GM12878 (cell line): ENCODE results near the gene CACNA1B.

Experiments used
- CHD1 ChIP-seq: IDR thresholded peaks from 2 replicates; pipeline ENCODE4 v1.6.1; 2012; ENCODE audit warnings: low read depth, low read length, improper control_type of control experiment
- EZH2 ChIP-seq: IDR thresholded peaks from 2 replicates; pipeline ENCODE4 v1.6.1; 2012; ENCODE audit warnings: low read depth, mild to moderate bottlenecking, control low read depth, inconsistent platforms, low read length, borderline replicate concordance; ENCODE audit not compliant: control insufficient read depth
- NR2F1 ChIP-seq: fragments of 450-650 bp; conservative IDR thresholded peaks from 2 replicates; pipeline ENCODE4 v1.6.1; 2017; ENCODE audit warnings: mild to moderate bottlenecking
- RUNX3 ChIP-seq: IDR thresholded peaks from 2 replicates; pipeline ENCODE4 v1.6.1; 2012; ENCODE audit warnings: low read length, inconsistent platforms
- SIN3A ChIP-seq: IDR thresholded peaks from 2 replicates; pipeline ENCODE4 v1.6.1; 2012; ENCODE audit warnings: low read depth, low read length, improper control_type of control experiment
- SMC3 ChIP-seq: IDR thresholded peaks from 2 replicates; pipeline ENCODE4 v1.6.1; 2011; ENCODE audit warnings: low read length, improper control_type of control experiment, borderline replicate concordance
- STAT1 ChIP-seq: fragments of 450-650 bp; conservative IDR thresholded peaks from 2 replicates; pipeline ENCODE4 v1.6.1; 2014; ENCODE audit warnings: antibody characterized with exemption, mild to moderate bottlenecking
- USF1 ChIP-seq: IDR thresholded peaks from 2 replicates; pipeline ENCODE4 v1.6.1; 2011; ENCODE audit warnings: borderline replicate concordance, low read depth, mild to moderate bottlenecking, moderate library complexity, mixed read lengths, low read length; ENCODE audit not compliant: insufficient read depth; ENCODE audit errors: extremely low read length
- TF ChIP-seq, protein P1 (sequence below), 3 experiments: IDR thresholded peaks in 2 of 3; conservative IDR thresholded peaks in 1 of 3; 2 replicates each; pipeline ENCODE4 v1.5.1; 2011; ENCODE audit warnings: low read depth in 3 of 3, low read length in 3 of 3, mild to moderate bottlenecking in 3 of 3, control low read depth in 2 of 3, moderate library complexity in 2 of 3, inconsistent platforms in 1 of 3, mixed read lengths in 1 of 3; ENCODE audit not compliant: control insufficient read depth in 2 of 3, insufficient read depth in 1 of 3; ENCODE audit errors: extremely low read depth in 1 of 3
- TF ChIP-seq, protein P2 (sequence below): IDR thresholded peaks from 2 replicates; pipeline ENCODE4 v1.6.1; 2011; ENCODE audit warnings: low read depth, mild to moderate bottlenecking, low read length, moderate library complexity, borderline replicate concordance; ENCODE audit errors: extremely low read depth
- TF ChIP-seq, protein P3 (sequence below): IDR thresholded peaks from 2 replicates; pipeline ENCODE4 v1.6.1; 2012; ENCODE audit warnings: low read depth, low read length, improper control_type of control experiment

DNA sequence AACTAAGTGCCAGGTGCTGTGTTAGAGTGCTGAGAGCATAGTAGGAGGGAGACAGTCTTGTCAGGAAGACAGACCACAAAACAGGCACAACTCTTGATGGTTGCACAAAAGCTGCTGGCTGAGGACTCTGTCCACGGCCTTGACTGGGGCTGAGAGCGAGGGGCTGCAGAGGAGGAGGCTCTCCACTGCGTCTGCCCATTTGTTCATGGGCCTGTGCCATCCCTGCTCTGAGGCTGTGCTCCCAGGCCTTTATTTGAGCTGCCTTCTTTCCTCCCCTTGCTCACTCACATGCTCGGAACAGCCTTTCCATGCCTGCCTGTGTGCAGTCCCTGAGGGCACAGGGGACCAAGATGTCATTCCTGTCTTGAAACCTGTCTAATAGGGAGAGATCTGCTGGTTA, 147.8 kb downstream of the CACNA1B start:
- TF ChIP-seq EZH2 (no peak), CHD1 (no peak), RUNX3 (no peak), STAT1 (no peak), SMC3 (no peak), SIN3A (no peak), NR2F1 (no peak), USF1 (no peak)
- TF ChIP-seq, protein P1, sequence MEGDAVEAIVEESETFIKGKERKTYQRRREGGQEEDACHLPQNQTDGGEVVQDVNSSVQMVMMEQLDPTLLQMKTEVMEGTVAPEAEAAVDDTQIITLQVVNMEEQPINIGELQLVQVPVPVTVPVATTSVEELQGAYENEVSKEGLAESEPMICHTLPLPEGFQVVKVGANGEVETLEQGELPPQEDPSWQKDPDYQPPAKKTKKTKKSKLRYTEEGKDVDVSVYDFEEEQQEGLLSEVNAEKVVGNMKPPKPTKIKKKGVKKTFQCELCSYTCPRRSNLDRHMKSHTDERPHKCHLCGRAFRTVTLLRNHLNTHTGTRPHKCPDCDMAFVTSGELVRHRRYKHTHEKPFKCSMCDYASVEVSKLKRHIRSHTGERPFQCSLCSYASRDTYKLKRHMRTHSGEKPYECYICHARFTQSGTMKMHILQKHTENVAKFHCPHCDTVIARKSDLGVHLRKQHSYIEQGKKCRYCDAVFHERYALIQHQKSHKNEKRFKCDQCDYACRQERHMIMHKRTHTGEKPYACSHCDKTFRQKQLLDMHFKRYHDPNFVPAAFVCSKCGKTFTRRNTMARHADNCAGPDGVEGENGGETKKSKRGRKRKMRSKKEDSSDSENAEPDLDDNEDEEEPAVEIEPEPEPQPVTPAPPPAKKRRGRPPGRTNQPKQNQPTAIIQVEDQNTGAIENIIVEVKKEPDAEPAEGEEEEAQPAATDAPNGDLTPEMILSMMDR (IDR thresholded peaks at IDR 0.05 in 2 of 3, conservative IDR thresholded peaks at IDR 0.05 in 1 of 3; ENCODE audit: control insufficient read depth in 2 of 3, extremely low read depth in 1 of 3, insufficient read depth in 1 of 3, low read depth in 3 of 3, low read length in 3 of 3) = no peak
- TF ChIP-seq, protein P2, sequence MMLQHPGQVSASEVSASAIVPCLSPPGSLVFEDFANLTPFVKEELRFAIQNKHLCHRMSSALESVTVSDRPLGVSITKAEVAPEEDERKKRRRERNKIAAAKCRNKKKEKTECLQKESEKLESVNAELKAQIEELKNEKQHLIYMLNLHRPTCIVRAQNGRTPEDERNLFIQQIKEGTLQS = no peak
- TF ChIP-seq, protein P3, sequence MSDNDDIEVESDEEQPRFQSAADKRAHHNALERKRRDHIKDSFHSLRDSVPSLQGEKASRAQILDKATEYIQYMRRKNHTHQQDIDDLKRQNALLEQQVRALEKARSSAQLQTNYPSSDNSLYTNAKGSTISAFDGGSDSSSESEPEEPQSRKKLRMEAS = no peak
